ENCODE data around the gene NCF2.

DNA sequence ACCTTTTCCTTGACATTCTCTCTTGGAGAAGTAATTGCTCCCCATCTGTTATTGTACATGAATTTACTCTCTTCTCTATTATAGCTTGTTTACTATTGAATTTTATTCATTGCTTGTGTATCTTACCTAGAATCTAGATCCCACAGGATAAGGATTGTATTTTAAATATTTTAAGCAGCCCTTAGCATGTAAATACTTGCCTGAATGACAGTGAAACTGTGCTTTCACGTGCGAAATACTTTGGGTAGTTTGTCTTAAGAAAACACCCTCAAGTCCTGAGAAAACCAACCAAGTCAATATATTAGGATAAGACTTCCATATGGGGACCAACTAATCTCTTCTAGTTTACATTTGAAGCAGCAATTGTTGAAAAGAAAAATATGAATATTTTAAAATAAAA lies 30.1 kb upstream of the NCF2 start:
- TF ChIP-seq, protein P1, sequence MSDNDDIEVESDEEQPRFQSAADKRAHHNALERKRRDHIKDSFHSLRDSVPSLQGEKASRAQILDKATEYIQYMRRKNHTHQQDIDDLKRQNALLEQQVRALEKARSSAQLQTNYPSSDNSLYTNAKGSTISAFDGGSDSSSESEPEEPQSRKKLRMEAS (IDR thresholded peaks at IDR 0.05; ENCODE audit: low read depth, low read length), result no peak
- TF ChIP-seq, protein P2, sequence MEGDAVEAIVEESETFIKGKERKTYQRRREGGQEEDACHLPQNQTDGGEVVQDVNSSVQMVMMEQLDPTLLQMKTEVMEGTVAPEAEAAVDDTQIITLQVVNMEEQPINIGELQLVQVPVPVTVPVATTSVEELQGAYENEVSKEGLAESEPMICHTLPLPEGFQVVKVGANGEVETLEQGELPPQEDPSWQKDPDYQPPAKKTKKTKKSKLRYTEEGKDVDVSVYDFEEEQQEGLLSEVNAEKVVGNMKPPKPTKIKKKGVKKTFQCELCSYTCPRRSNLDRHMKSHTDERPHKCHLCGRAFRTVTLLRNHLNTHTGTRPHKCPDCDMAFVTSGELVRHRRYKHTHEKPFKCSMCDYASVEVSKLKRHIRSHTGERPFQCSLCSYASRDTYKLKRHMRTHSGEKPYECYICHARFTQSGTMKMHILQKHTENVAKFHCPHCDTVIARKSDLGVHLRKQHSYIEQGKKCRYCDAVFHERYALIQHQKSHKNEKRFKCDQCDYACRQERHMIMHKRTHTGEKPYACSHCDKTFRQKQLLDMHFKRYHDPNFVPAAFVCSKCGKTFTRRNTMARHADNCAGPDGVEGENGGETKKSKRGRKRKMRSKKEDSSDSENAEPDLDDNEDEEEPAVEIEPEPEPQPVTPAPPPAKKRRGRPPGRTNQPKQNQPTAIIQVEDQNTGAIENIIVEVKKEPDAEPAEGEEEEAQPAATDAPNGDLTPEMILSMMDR (IDR thresholded peaks at IDR 0.05; ENCODE audit: low read depth, low read length), result no peak
- TF ChIP-seq POLR2A (IDR thresholded peaks at IDR 0.05; ENCODE audit: extremely low read depth, insufficient read length) (no peak), MYC (IDR thresholded peaks at IDR 0.05; ENCODE audit: low read depth, low read length) (no peak)

Data from NB4 (cell line).